K562 (cell line): Measurements from ENCODE around the gene PHEX. TPM values are rescaled to one million over a fixed set of nuclear protein-coding genes. Genes with fewer than 3 reads are reported as not detected.

ENCODE experiments used
- ARID2 ChIP-seq: fragments of 450-650 bp; IDR thresholded peaks from 2 replicates; pipeline ENCODE4 v1.6.1; 2017; ENCODE audit warnings: antibody characterized with exemption, mild to moderate bottlenecking
- CHD2 ChIP-seq: IDR thresholded peaks from 2 replicates; pipeline ENCODE4 v1.6.1; 2011; ENCODE audit warnings: low read depth, low read length
- E2F3 ChIP-seq: fragments of 250-450 bp; sonication (Bioruptor Pico); IDR thresholded peaks from 2 replicates; pipeline ENCODE4 v1.4.0; 2020; ENCODE audit warnings: mild to moderate bottlenecking
- GMEB1 ChIP-seq: fragments of 250-450 bp; sonication (Bioruptor Pico); IDR thresholded peaks from 2 replicates; pipeline ENCODE4 v1.4.0; 2020; ENCODE audit warnings: mild to moderate bottlenecking
- HINFP ChIP-seq: fragments of 450-650 bp; conservative IDR thresholded peaks from 2 replicates; pipeline ENCODE4 v1.6.1; 2016; ENCODE audit warnings: missing genetic modification characterization, low read depth, mild to moderate bottlenecking, control low read depth, missing compliant biosample characterization
- NFYB ChIP-seq: IDR thresholded peaks from 2 replicates; pipeline ENCODE4 v1.6.1; 2011; ENCODE audit warnings: mild to moderate bottlenecking, moderate library complexity; ENCODE audit not compliant: insufficient read length; ENCODE audit errors: extremely low read depth
- POLR2H ChIP-seq: IDR thresholded peaks from 2 replicates; pipeline ENCODE4 v1.6.1; 2016; ENCODE audit warnings: missing genetic modification characterization, low read depth, mild to moderate bottlenecking, control low read depth, missing compliant biosample characterization, moderate library complexity
- ZNF197 ChIP-seq: fragments of 200-800 bp; sonication (Bioruptor generic); IDR thresholded peaks from 2 replicates; pipeline ENCODE4 v1.6.1; 2016; ENCODE audit warnings: low read depth, missing genetic modification characterization, missing compliant biosample characterization
- ZNF280A ChIP-seq: fragments of 450-650 bp; IDR thresholded peaks from 2 replicates; pipeline ENCODE4 v1.6.1; 2018; ENCODE audit warnings: mild to moderate bottlenecking, low read depth; ENCODE audit not compliant: partially characterized antibody
- ZNF561 ChIP-seq: fragments of 450-650 bp; formaldehyde crosslinking; conservative IDR thresholded peaks from 2 replicates; pipeline ENCODE4 v1.4.0; 2020; ENCODE audit warnings: mild to moderate bottlenecking, moderate library complexity
- ZNF76 ChIP-seq: fragments of 250-450 bp; sonication (Bioruptor Pico); IDR thresholded peaks from 2 replicates; pipeline ENCODE4 v1.4.0; 2020; ENCODE audit warnings: mild to moderate bottlenecking, moderate library complexity, borderline replicate concordance
- ZSCAN32 ChIP-seq: fragments of 450-650 bp; formaldehyde crosslinking; IDR thresholded peaks from 2 replicates; pipeline ENCODE4 v1.4.0; 2020; ENCODE audit warnings: mild to moderate bottlenecking, moderate library complexity
- polyA plus RNA-seq, 8 experiments: library from polyadenylated mRNA; depleted of rRNA in 4 of 8; stranded (reverse) in 5 of 8; unstranded in 3 of 8; fragments of >200 nt; fragmentation: Nextera tagmentation in 2 of 8; fragmentation: Illumina TruSeq in 1 of 8; extraction: Ambion mirVana in 2 of 8; extraction: Trizol in 1 of 8; gene quantifications; 2 replicates each; pipeline versions ENCODE4 v1.2.1 to v1.2.3, GENCODE V29; 2011 to 2014; ENCODE audit warnings: inconsistent platforms in 1 of 8, missing spikeins in 1 of 8
- total RNA-seq, 7 experiments: library from RNA; depleted of rRNA in 6 of 7; stranded (reverse); fragments of >200 nt in 6 of 7; fragmentation: Illumina TruSeq in 2 of 7; extraction: Trizol in 2 of 7; gene quantifications; 2 replicates each; pipeline versions ENCODE4 v1.2.1 to v1.2.3, GENCODE V29; 2011 to 2021; ENCODE audit warnings: low replicate concordance in 1 of 7
- TF ChIP-seq, protein P1 (sequence below): fragments of 450-650 bp; formaldehyde crosslinking; IDR thresholded peaks from 2 replicates; pipeline ENCODE4 v1.4.0; 2022; ENCODE audit warnings: missing genetic modification characterization

The PHEX gene
- total and polyA plus RNA-seq, 9 of the 15 experiments (the other 6 are each of a cell fraction or from before 2014, with no cell fraction given), result 0.01 to 0.11 (median 0.04) TPM; not detected in 6

- TF ChIP-seq E2F3 (CRISPR knock-in tag) (no peak), ZNF561 (CRISPR knock-in tag) (no peak), CHD2 (no peak), ARID2 (no peak), ZSCAN32 (no peak), ZNF197 (CRISPR knock-in tag) (no peak), POLR2H (tag) (no peak), ZNF280A (no peak), ZNF76 (CRISPR knock-in tag) (no peak), NFYB (no peak), GMEB1 (no peak), HINFP (tag) (no peak)
- TF ChIP-seq, protein P1, sequence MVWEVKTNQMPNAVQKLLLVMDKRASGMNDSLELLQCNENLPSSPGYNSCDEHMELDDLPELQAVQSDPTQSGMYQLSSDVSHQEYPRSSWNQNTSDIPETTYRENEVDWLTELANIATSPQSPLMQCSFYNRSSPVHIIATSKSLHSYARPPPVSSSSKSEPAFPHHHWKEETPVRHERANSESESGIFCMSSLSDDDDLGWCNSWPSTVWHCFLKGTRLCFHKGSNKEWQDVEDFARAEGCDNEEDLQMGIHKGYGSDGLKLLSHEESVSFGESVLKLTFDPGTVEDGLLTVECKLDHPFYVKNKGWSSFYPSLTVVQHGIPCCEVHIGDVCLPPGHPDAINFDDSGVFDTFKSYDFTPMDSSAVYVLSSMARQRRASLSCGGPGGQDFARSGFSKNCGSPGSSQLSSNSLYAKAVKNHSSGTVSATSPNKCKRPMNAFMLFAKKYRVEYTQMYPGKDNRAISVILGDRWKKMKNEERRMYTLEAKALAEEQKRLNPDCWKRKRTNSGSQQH (CRISPR knock-in tag), result no peak
- TF ChIP-seq, all 486 proteins: peak for 0
Measured at GRCh38 chrX:22033818-22034217, 1.7 kb downstream of the PHEX start (continued).
